ENCODE measurements around the gene COMMD1.
"Not testable (repeated sequence)": the region's sequence is repeated elsewhere in the genome, so short reads cannot be mapped to it uniquely, and the experiment has no call there.

COMMD1 gene

DNA sequence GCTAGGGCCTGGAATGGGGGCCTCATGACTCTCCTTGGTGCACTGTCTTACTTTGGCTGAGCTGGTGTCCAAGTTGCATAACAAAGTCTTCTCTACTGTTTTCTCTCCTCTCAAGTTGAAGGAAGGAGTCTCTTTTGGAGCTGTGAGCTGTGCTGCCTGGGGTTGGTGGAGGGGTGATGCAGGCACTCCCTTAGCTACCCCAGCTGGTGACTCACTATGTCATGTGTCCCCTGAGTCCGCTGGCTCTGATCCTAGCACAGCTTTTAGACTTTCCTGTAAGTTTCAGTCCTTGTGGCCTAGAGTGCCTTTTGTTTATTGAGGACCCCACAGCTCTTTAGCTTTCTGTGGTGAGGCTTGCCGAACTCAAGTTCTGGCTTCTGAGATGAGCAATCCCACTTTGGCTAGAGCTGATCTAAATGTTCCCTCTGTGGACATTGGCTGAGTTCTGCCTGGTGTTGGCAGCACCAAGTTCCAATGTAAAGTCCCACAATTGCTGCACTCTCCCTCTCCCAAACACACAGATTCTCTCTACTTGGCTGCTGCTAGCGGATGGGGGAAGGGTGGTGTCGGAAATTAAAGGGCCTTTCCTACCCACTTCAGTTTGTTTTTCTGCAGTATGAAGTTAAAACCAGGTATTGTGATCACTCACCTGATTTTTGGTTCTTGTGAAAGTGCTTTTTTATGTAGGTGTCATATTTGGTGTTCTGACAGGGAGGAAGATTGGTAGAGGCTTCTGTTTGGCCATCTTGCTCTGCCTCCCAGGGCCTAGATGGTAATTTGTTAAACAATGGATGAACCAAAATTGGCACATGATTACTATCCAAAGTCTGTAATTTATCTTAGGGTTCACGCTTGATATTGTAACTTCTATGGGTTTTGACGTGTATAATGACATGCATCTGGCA is 83.2 kb downstream of the COMMD1 start:
- peaks cover 5% of the 10 kb centered on the region for H3K4me1 Mint-ChIP-seq
- no peak overlapping the region for H3K4me3 Mint-ChIP-seq
- no peaks in the 10 kb centered on the region for H3K27me3 Mint-ChIP-seq
- ATAC-seq (replicated peaks; ENCODE audit: extremely low read depth, poor library complexity, severe bottlenecking) (no peak), DNase-seq (ENCODE audit: low spot score in 2 of 2) (no peak)
- H3K27ac Mint-ChIP-seq (ENCODE audit: low read depth), result no peak overlapping the region
- H3K9me3 Mint-ChIP-seq, result no peaks in the 10 kb centered on the region
- no peaks in the 10 kb centered on the region for H3K36me3 Mint-ChIP-seq (ENCODE audit: insufficient read depth)

DNA sequence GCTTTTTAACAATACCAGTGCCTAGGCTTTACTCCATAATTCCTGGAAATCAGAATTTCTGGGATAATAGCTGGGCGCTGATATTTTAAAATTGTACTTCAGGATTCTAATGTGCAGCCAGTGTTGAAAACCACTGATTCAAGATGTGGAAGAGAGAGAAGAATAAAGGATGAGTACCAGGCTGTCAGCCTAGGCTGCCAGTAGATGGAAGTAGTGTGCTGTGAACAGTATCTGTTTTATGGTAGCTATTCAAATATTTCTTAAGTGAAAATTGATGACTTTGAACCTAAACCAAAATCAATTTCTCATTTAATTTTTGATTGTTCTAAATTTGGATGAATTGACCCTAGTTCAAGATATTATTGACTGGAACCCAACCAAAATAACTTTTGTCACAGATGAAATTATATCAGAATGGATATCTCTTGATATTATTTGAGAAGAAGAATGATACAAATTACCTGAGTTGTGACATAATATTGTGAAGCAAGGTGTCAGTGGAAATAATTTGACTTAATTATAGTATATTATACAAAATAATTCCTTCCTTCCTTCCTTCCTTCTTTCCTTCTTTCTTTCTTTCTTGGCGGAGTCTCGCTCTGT is 88.0 kb downstream of the COMMD1 start:
- Mint-ChIP-seq H3K9me3 (no peaks in the 10 kb centered on the region), H3K27me3 (no peaks in the 10 kb centered on the region), H3K27ac (ENCODE audit: low read depth) (no peak overlapping the region), H3K4me3 (no peak overlapping the region), H3K36me3 (ENCODE audit: insufficient read depth) (no peaks in the 10 kb centered on the region), H3K4me1 (no peaks in the 10 kb centered on the region)
- ATAC-seq (replicated peaks; ENCODE audit: extremely low read depth, poor library complexity, severe bottlenecking) (no peak), DNase-seq (ENCODE audit: low spot score in 2 of 2) (no peak)

DNA sequence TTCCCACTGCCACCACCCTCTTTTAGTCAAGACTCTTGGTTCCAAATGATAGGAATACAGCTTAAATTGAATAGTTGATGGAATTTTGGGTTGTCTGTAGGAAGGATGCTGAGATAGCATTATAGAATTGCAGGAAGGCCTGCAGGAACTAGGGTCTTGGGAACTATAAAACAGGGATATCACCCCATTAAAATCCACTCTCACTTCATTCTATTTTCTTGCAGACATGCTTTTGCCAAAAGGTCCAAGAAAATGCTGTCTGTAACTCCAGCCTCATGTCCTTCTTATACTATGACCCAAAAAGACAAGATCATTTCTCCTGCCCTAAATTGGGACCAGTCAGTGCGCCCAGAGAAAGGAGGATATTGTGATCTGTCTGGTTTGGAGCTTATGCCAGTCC is 89.1 kb downstream of the COMMD1 start:
- no peaks in the 10 kb centered on the region for H3K27me3 Mint-ChIP-seq
- DNase-seq (ENCODE audit: low spot score in 2 of 2) (no peak), ATAC-seq (replicated peaks; ENCODE audit: extremely low read depth, poor library complexity, severe bottlenecking) (no peak)
- no peak overlapping the region for H3K27ac Mint-ChIP-seq (ENCODE audit: low read depth)
- H3K36me3 Mint-ChIP-seq (ENCODE audit: insufficient read depth), result no peaks in the 10 kb centered on the region
- no peaks in the 10 kb centered on the region for H3K4me1 Mint-ChIP-seq
- no peak overlapping the region for H3K4me3 Mint-ChIP-seq
- no peaks in the 10 kb centered on the region for H3K9me3 Mint-ChIP-seq

DNA sequence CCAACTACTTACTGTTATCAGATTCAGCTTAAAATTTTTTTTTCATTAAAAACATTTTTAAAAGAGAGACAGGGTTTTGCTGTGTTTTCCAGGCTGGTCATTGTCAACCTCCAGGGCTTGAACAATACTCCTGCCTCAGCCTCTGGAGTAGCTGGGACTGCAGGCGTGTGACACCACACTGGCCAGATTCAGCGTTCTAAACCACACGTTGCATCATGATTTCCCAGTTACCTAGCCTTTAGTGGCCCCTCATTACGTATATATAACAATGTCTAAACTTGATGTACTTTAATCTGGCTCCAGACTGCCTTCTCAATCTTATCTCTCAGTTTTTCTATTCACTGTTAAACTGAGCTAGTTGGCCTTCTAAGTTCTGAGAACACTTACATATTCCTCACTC is 89.6 kb downstream of the COMMD1 start:
- Mint-ChIP-seq H3K36me3 (ENCODE audit: insufficient read depth) (no peaks in the 10 kb centered on the region), H3K27me3 (no peaks in the 10 kb centered on the region), H3K4me1 (no peaks in the 10 kb centered on the region), H3K27ac (ENCODE audit: low read depth) (no peak overlapping the region), H3K4me3 (no peak overlapping the region), H3K9me3 (no peaks in the 10 kb centered on the region)
- DNase-seq (ENCODE audit: low spot score in 2 of 2), result no peak
- ATAC-seq (replicated peaks; ENCODE audit: extremely low read depth, poor library complexity, severe bottlenecking), result no peak

DNA sequence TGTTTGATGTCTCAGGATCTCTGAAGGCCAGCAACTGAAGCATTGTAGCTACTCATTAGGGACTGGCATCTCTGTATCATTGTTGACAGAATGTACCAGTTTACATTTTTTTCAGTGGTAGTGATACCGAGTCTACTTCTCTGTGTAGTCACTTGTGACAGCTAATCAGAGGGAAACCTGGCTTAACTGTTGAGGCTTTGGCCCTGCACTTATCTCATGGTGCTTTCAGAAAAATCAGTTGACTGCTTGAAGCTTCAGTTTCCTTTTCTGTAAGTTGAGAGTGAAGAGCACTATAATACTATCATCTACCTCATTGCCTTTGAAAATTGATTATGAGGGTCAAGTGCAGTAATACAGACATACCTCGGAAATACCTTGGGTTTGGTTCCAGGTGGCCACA is 90.0 kb downstream of the COMMD1 start:
- DNase-seq (ENCODE audit: low spot score in 2 of 2), result no peak
- no peaks in the 10 kb centered on the region for H3K9me3 Mint-ChIP-seq
- no peak overlapping the region for H3K27ac Mint-ChIP-seq (ENCODE audit: low read depth)
- H3K4me3 Mint-ChIP-seq, result no peak overlapping the region
- no peaks in the 10 kb centered on the region for H3K27me3 Mint-ChIP-seq
- H3K4me1 Mint-ChIP-seq, result no peaks in the 10 kb centered on the region
- no peaks in the 10 kb centered on the region for H3K36me3 Mint-ChIP-seq (ENCODE audit: insufficient read depth)
- no peak for ATAC-seq (replicated peaks; ENCODE audit: extremely low read depth, poor library complexity, severe bottlenecking)

DNA sequence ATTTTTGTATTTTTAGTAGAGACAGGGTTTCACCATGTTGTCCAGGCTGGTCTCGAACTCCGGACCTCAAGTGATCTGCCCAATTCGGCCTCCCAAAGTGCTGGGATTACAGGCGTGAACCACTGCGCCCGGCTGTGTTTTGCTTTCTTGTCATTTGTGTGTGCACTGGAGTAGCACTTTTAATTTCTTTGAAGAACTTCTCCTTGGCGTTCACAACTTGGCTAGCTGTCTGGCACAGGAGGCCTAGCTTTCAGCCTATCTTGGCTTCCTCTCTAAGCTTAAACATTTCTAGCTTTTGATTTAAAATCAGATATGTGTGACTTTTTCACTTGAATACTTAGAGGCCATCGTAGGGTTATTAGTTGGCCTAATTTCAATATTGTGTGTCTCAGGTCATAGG is 93.0 kb downstream of the COMMD1 start:
- no peaks in the 10 kb centered on the region for H3K4me1 Mint-ChIP-seq
- H3K27ac Mint-ChIP-seq (ENCODE audit: low read depth), result no peak overlapping the region
- DNase-seq (ENCODE audit: low spot score in 2 of 2) (no peak), ATAC-seq (replicated peaks; ENCODE audit: extremely low read depth, poor library complexity, severe bottlenecking) (no peak)
- H3K36me3 Mint-ChIP-seq (ENCODE audit: insufficient read depth), result peaks cover 5% of the 10 kb centered on the region
- no peaks in the 10 kb centered on the region for H3K27me3 Mint-ChIP-seq
- H3K4me3 Mint-ChIP-seq, result no peak overlapping the region
- H3K9me3 Mint-ChIP-seq, result no peaks in the 10 kb centered on the region

DNA sequence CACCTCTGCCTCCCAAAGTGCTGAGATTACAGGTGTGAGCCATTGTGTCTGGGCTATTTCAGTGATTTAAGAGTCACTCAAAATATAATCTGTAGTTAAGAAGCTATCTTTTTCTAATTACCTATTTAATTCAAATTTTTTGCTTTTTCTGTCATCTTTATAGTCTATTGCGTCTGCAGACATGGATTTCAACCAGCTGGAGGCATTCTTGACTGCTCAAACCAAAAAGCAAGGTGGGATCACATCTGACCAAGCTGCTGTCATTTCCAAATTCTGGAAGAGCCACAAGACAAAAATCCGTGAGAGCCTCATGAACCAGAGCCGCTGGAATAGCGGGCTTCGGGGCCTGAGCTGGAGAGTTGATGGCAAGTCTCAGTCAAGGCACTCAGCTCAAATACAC is 95.1 kb downstream of the COMMD1 start:
- no peak overlapping the region for H3K27ac Mint-ChIP-seq (ENCODE audit: low read depth)
- ATAC-seq (replicated peaks; ENCODE audit: extremely low read depth, poor library complexity, severe bottlenecking), result no peak
- DNase-seq (ENCODE audit: low spot score in 2 of 2), result no peak
- no peak overlapping the region for H3K4me3 Mint-ChIP-seq
- H3K9me3 Mint-ChIP-seq, result no peaks in the 10 kb centered on the region
- H3K27me3 Mint-ChIP-seq, result no peaks in the 10 kb centered on the region
- no peaks in the 10 kb centered on the region for H3K4me1 Mint-ChIP-seq
- peaks cover 7% of the 10 kb centered on the region for H3K36me3 Mint-ChIP-seq (ENCODE audit: insufficient read depth)

DNA sequence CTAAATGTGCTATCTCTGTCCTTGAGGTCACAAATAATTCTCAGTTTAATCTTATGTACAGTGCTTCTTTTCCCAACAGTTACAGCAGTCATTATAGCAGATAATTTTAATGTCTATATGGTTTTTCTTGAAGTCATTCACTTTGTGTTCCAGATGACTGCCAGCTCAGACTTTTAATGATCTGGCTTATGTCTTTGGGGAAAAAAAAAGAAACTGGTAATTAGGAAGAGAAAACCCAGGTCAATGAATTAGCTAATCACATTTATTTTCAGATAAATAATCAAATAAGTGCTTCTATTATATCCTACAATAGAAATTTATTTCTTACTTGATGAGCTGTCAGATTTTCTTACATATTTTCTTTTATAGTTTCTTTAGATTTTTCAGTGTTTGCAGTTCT is 96.0 kb downstream of the COMMD1 start:
- Mint-ChIP-seq H3K9me3 (no peaks in the 10 kb centered on the region), H3K4me1 (no peaks in the 10 kb centered on the region), H3K27me3 (no peaks in the 10 kb centered on the region), H3K4me3 (no peak overlapping the region), H3K36me3 (ENCODE audit: insufficient read depth) (peaks cover 7% of the 10 kb centered on the region), H3K27ac (ENCODE audit: low read depth) (no peak overlapping the region)
- DNase-seq (ENCODE audit: low spot score in 2 of 2), result no peak
- ATAC-seq (replicated peaks; ENCODE audit: extremely low read depth, poor library complexity, severe bottlenecking), result no peak

DNA sequence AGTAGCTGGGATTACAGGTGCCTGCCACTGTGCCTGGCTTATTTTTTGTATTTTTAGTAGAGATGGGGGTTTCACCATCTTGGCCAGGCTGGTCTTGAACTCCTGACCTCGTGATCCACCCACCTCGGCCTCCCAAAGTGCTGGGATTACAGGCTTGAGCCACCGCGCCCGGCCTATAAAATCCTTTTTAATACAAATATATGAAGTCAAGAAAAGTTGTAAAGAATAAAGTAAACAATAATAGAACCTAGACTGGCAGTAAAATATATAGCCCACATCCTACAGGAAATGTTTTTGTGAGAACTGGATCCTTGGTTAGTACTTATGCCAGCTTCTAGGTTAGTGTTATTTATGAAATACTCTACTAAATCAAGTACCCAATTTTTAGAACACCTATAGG is 99.0 kb downstream of the COMMD1 start:
- not testable (repeated sequence) for ATAC-seq (replicated peaks; ENCODE audit: extremely low read depth, poor library complexity, severe bottlenecking); H3K4me3 Mint-ChIP-seq; H3K36me3 Mint-ChIP-seq (ENCODE audit: insufficient read depth); H3K9me3 Mint-ChIP-seq; H3K4me1 Mint-ChIP-seq; DNase-seq (ENCODE audit: low spot score in 2 of 2); H3K27ac Mint-ChIP-seq (ENCODE audit: low read depth); H3K27me3 Mint-ChIP-seq

DNA sequence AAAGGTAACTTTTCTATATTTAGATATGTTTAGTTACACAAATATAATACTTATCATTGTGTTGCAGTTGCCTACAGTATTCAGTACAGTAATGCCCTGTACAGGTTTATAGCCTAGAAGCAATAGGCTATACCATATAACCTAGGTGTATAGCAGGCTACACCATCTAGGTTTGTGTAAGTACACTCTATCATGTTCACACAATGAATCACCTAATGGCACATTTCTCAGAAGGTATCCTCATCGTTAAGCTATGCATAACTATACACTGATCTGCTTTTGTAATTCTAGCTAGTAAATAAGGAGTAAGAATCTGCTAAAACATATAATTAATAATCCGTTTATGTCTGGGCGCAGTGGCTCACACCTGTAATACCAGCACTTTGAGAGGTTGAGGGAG is 102.1 kb downstream of the COMMD1 start:
- Mint-ChIP-seq H3K4me3 (no peak overlapping the region), H3K27ac (ENCODE audit: low read depth) (no peak overlapping the region), H3K27me3 (no peaks in the 10 kb centered on the region), H3K36me3 (ENCODE audit: insufficient read depth) (peaks cover 3% of the 10 kb centered on the region), H3K4me1 (no peaks in the 10 kb centered on the region), H3K9me3 (no peaks in the 10 kb centered on the region)
- no peak for ATAC-seq (replicated peaks; ENCODE audit: extremely low read depth, poor library complexity, severe bottlenecking)
- no peak for DNase-seq (ENCODE audit: low spot score in 2 of 2)

DNA sequence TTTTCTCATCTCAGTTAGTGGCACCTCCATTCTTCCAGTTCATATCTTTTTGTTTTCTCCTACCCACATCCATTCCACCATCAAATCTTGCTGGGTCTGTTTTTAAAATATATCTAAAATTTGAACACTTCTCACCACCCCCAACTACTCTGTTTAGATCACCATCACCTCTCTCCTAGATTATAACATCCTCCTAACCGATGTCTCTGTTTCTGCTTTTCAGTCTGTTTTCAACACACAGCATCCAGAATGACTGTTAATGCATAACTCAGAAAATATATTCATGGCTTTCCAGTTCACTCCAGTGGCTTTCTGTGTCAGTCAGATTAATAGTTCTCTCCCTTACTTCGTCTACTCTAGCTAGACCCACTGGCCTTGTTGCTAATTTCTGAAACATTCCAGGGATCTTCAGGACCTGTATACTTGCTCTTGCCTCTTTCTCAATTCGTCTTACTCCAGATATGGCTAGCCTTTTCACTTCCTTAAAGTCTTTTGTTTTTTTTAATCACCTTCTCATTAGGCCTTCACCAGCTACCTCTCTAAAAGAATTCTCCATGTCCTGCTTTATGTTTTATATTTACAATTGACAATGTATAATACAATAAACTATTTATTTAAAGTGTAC is 105.3 kb downstream of the COMMD1 start:
- Mint-ChIP-seq H3K36me3 (ENCODE audit: insufficient read depth) (no peaks in the 10 kb centered on the region), H3K27me3 (no peaks in the 10 kb centered on the region), H3K4me3 (no peak overlapping the region), H3K4me1 (no peaks in the 10 kb centered on the region), H3K9me3 (no peaks in the 10 kb centered on the region), H3K27ac (ENCODE audit: low read depth) (no peak overlapping the region)
- ATAC-seq (replicated peaks; ENCODE audit: extremely low read depth, poor library complexity, severe bottlenecking), result no peak
- no peak for DNase-seq (ENCODE audit: low spot score in 2 of 2)

DNA sequence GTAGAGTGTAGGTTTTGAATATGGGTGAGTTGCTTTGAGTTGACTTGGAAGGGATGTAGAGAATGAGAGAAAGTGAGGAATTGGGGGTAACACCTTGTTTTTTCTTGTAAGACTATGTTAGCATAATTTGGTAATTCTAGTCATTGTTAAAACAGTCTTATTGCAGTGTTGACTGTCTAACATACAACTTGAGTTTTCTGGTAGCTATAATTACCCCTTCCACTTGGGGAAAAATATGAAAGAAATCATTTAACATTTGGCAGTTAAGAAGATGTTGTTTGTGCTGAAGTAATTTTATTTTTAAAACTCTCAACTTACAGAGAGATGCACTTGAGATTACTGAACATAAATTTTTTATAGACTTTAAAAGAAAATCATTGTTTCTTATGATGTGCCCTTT is 108.2 kb downstream of the COMMD1 start:
- Mint-ChIP-seq H3K27ac (ENCODE audit: low read depth) (no peak overlapping the region), H3K9me3 (no peaks in the 10 kb centered on the region), H3K27me3 (no peaks in the 10 kb centered on the region), H3K4me1 (peaks cover 3% of the 10 kb centered on the region), H3K36me3 (ENCODE audit: insufficient read depth) (peaks cover 1% of the 10 kb centered on the region), H3K4me3 (no peak overlapping the region)
- ATAC-seq (replicated peaks; ENCODE audit: extremely low read depth, poor library complexity, severe bottlenecking), result no peak
- DNase-seq (ENCODE audit: low spot score in 2 of 2), result no peak

DNA sequence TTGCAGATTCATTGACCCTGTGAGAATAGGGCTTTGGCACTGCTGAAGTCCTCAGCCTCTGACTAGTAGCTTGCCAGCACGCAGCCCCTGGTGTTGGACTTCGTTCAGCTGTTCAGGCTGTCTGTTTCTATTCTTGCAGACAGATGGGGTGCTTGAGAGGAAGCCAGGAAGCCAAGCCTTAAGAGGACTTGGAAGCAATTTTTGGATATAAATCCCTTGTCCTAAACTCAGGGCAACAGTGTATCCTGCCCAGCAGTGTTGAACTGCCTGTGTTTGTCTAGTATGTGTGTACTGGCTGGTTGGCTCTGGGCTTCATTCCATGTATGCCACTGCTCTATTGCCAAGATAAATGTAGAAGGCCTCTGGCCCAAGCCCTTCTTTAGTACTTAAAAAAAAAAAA is 108.6 kb downstream of the COMMD1 start:
- ATAC-seq (replicated peaks; ENCODE audit: extremely low read depth, poor library complexity, severe bottlenecking) (no peak), DNase-seq (ENCODE audit: low spot score in 2 of 2) (no peak)
- H3K9me3 Mint-ChIP-seq, result no peaks in the 10 kb centered on the region
- H3K27ac Mint-ChIP-seq (ENCODE audit: low read depth), result no peak overlapping the region
- peaks cover 8% of the 10 kb centered on the region for H3K4me1 Mint-ChIP-seq
- H3K36me3 Mint-ChIP-seq (ENCODE audit: insufficient read depth), result peaks cover 1% of the 10 kb centered on the region
- H3K4me3 Mint-ChIP-seq, result no peak overlapping the region
- H3K27me3 Mint-ChIP-seq, result no peaks in the 10 kb centered on the region

All from central memory CD8-positive, alpha-beta T cell (primary cell).